ENCODE measurements around the gene SIT1. TPM values are rescaled to one million over a fixed set of nuclear protein-coding genes. Genes with fewer than 3 reads are reported as not detected.

The SIT1 gene
- total RNA-seq, 1 donor from 2014 or later: 0.33 TPM

GRCh38 chr9:35636135-35636876 lies 14.4 kb downstream of the SIT1 start:
- H3K27me3 Mint-ChIP-seq (ENCODE audit: low read depth): peaks cover 2% of the 10 kb centered on the region
- no peak for TF ChIP-seq CTCF (conservative IDR thresholded peaks at IDR 0.05)
- no peaks in the 10 kb centered on the region for H3K9me3 Mint-ChIP-seq
- H3K4me1 Mint-ChIP-seq: no peaks in the 10 kb centered on the region
- H3K4me3 Mint-ChIP-seq: no peak overlapping the region
- peaks cover 7% of the 10 kb centered on the region for H3K36me3 Mint-ChIP-seq (ENCODE audit: low read depth)
- no peak for DNase-seq (ENCODE audit: low read depth, low spot score)
- no peak overlapping the region for H3K27ac Mint-ChIP-seq (ENCODE audit: unreplicated experiment)

- H3K4me1 Mint-ChIP-seq: no peaks in the 10 kb centered on the region
These were observed 15.0 kb downstream of the SIT1 start for GRCh38 chr9:35635730-35636129.

GRCh38 chr9:35629597-35629996 lies 21.1 kb downstream of the SIT1 start:
- H3K4me1 Mint-ChIP-seq: no peaks in the 10 kb centered on the region
- H3K36me3 Mint-ChIP-seq (ENCODE audit: low read depth): no peaks in the 10 kb centered on the region
- no peak overlapping the region for H3K27ac Mint-ChIP-seq (ENCODE audit: unreplicated experiment)
- no peak overlapping the region for H3K4me3 Mint-ChIP-seq
- no peak for DNase-seq (ENCODE audit: low read depth, low spot score)
- H3K27me3 Mint-ChIP-seq (ENCODE audit: low read depth): no peaks in the 10 kb centered on the region
- no peak for TF ChIP-seq CTCF (conservative IDR thresholded peaks at IDR 0.05)
- no peaks in the 10 kb centered on the region for H3K9me3 Mint-ChIP-seq

More at GRCh38 chr9:35635730-35636129, 15.0 kb downstream of the SIT1 start:
- no peak for DNase-seq (ENCODE audit: low read depth, low spot score)
- Mint-ChIP-seq H3K36me3 (ENCODE audit: low read depth) (peaks cover 4% of the 10 kb centered on the region), H3K4me3 (no peak overlapping the region), H3K27ac (ENCODE audit: unreplicated experiment) (no peak overlapping the region), H3K9me3 (no peaks in the 10 kb centered on the region), H3K27me3 (ENCODE audit: low read depth) (peaks cover 2% of the 10 kb centered on the region)
- TF ChIP-seq CTCF (conservative IDR thresholded peaks at IDR 0.05): no peak

- no peak for TF ChIP-seq CTCF (conservative IDR thresholded peaks at IDR 0.05)
- H3K27ac Mint-ChIP-seq (ENCODE audit: unreplicated experiment): no peak overlapping the region
- H3K4me3 Mint-ChIP-seq: no peak overlapping the region
- no peaks in the 10 kb centered on the region for H3K9me3 Mint-ChIP-seq
- DNase-seq (ENCODE audit: low read depth, low spot score): no peak
- no peaks in the 10 kb centered on the region for H3K4me1 Mint-ChIP-seq
- H3K36me3 Mint-ChIP-seq (ENCODE audit: low read depth): no peaks in the 10 kb centered on the region
- no peaks in the 10 kb centered on the region for H3K27me3 Mint-ChIP-seq (ENCODE audit: low read depth)
These were observed 22.2 kb downstream of the SIT1 start for GRCh38 chr9:35628389-35628991.

GRCh38 chr9:35627575-35627974 lies 23.2 kb downstream of the SIT1 start:
- H3K9me3 Mint-ChIP-seq: no peaks in the 10 kb centered on the region
- TF ChIP-seq CTCF (conservative IDR thresholded peaks at IDR 0.05): no peak

More at GRCh38 chr9:35627575-35627974, 23.2 kb downstream of the SIT1 start:
- no peak for DNase-seq (ENCODE audit: low read depth, low spot score)
- Mint-ChIP-seq H3K27ac (ENCODE audit: unreplicated experiment) (no peak overlapping the region), H3K4me3 (no peak overlapping the region), H3K36me3 (ENCODE audit: low read depth) (no peaks in the 10 kb centered on the region), H3K27me3 (ENCODE audit: low read depth) (no peaks in the 10 kb centered on the region), H3K4me1 (no peaks in the 10 kb centered on the region)
